Loucy (cell line): ENCODE data around the gene IL20.

ENCODE experiments used
- H2AFZ ChIP-seq: fragments of 200-600 bp; sonication (generic); 2 replicates; pipeline ENCODE4 v1.6.0; 2016; ENCODE audit warnings: antibody characterized with exemption, mild to moderate bottlenecking, low read length, moderate library complexity
- H3F3A ChIP-seq: fragments of 200-600 bp; 2 replicates; pipeline ENCODE4 v1.6.0; 2016; ENCODE audit warnings: antibody characterized with exemption, low read depth, mild to moderate bottlenecking
- H3K27me3 ChIP-seq: fragments of 200-600 bp; sonication (generic); 2 replicates; pipeline ENCODE4 v1.6.1; 2014; ENCODE audit warnings: low read length, mild to moderate bottlenecking; ENCODE audit not compliant: insufficient read depth, poor library complexity, severe bottlenecking
- H3K36me3 ChIP-seq: fragments of 200-600 bp; sonication (generic); 2 replicates; pipeline ENCODE4 v1.6.1; 2016; ENCODE audit warnings: low read length; ENCODE audit not compliant: insufficient read depth
- H3K4me1 ChIP-seq: fragments of 200-600 bp; sonication (generic); 2 replicates; pipeline ENCODE4 v1.5.1; 2014; ENCODE audit warnings: low read length, mild to moderate bottlenecking; ENCODE audit not compliant: insufficient read depth, poor library complexity, severe bottlenecking
- H3K4me2 ChIP-seq: fragments of 200-600 bp; sonication (generic); 2 replicates; pipeline ENCODE4 v1.6.0; 2014; ENCODE audit warnings: antibody characterized with exemption, low read length, low read depth, mild to moderate bottlenecking; ENCODE audit not compliant: poor library complexity, severe bottlenecking
- H3K4me3 ChIP-seq: fragments of 200-600 bp; sonication (generic); 2 replicates; pipeline ENCODE4 v1.5.1; 2014; ENCODE audit warnings: low read length, mild to moderate bottlenecking, mixed read lengths; ENCODE audit not compliant: poor library complexity, severe bottlenecking
- H3K79me2 ChIP-seq: fragments of 200-600 bp; sonication (generic); 2 replicates; pipeline ENCODE4 v1.6.1; 2014; ENCODE audit warnings: low read length; ENCODE audit not compliant: insufficient read depth
- H3K9ac ChIP-seq: fragments of 200-600 bp; sonication (generic); 2 replicates; pipeline ENCODE4 v1.6.0; 2014; ENCODE audit warnings: mild to moderate bottlenecking, low read depth, low read length, moderate library complexity; ENCODE audit not compliant: poor library complexity, severe bottlenecking
- H3K9me2 ChIP-seq: fragments of 200-600 bp; sonication (generic); replicated peaks from 2 replicates; pipeline ENCODE4 v1.6.1; 2016; ENCODE audit warnings: low read depth, low read length, mixed read lengths
- H3K9me3 ChIP-seq: fragments of 200-600 bp; sonication (generic); 2 replicates; pipeline ENCODE4 v1.6.1; 2014; ENCODE audit warnings: mild to moderate bottlenecking, antibody characterized with exemption, low read length, low read depth; ENCODE audit not compliant: insufficient read depth
- H4K20me1 ChIP-seq: fragments of 200-600 bp; sonication (generic); 2 replicates; pipeline ENCODE4 v1.6.0; 2014; ENCODE audit warnings: antibody characterized with exemption, low read length, mild to moderate bottlenecking; ENCODE audit not compliant: insufficient read depth, poor library complexity, severe bottlenecking
- EZH2phosphoT487 ChIP-seq: fragments of 200-600 bp; IDR thresholded peaks from 2 replicates; pipeline ENCODE4 v1.6.1; 2018; ENCODE audit warnings: antibody characterized with exemption, mild to moderate bottlenecking, moderate library complexity, borderline replicate concordance
- TF ChIP-seq, protein P1 (sequence below): fragments of 200-600 bp; sonication (generic); conservative IDR thresholded peaks from 2 replicates; pipeline ENCODE4 v1.5.1; 2014; ENCODE audit warnings: mild to moderate bottlenecking, antibody characterized with exemption, low read length

Gene IL20

GRCh38 chr1:206890125-206891060 is 25.0 kb downstream of the IL20 start:
- Histone ChIP-seq H3K9me3 (no peaks in the 10 kb centered on the region), H3K9ac (no peak overlapping the region), H3F3A (no peaks in the 10 kb centered on the region), H3K36me3 (no peaks in the 10 kb centered on the region), H3K4me2 (no peak overlapping the region), H4K20me1 (no peaks in the 10 kb centered on the region), H3K27me3 (peaks cover 4% of the 10 kb centered on the region), H3K4me1 (no peaks in the 10 kb centered on the region), H3K9me2 (no peaks in the 10 kb centered on the region), H3K79me2 (no peaks in the 10 kb centered on the region), H2AFZ (no peak overlapping the region), H3K4me3 (no peak overlapping the region)
- TF ChIP-seq, protein P1, sequence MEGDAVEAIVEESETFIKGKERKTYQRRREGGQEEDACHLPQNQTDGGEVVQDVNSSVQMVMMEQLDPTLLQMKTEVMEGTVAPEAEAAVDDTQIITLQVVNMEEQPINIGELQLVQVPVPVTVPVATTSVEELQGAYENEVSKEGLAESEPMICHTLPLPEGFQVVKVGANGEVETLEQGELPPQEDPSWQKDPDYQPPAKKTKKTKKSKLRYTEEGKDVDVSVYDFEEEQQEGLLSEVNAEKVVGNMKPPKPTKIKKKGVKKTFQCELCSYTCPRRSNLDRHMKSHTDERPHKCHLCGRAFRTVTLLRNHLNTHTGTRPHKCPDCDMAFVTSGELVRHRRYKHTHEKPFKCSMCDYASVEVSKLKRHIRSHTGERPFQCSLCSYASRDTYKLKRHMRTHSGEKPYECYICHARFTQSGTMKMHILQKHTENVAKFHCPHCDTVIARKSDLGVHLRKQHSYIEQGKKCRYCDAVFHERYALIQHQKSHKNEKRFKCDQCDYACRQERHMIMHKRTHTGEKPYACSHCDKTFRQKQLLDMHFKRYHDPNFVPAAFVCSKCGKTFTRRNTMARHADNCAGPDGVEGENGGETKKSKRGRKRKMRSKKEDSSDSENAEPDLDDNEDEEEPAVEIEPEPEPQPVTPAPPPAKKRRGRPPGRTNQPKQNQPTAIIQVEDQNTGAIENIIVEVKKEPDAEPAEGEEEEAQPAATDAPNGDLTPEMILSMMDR, result no peak
- no peak for TF ChIP-seq EZH2phosphoT487

DNA sequence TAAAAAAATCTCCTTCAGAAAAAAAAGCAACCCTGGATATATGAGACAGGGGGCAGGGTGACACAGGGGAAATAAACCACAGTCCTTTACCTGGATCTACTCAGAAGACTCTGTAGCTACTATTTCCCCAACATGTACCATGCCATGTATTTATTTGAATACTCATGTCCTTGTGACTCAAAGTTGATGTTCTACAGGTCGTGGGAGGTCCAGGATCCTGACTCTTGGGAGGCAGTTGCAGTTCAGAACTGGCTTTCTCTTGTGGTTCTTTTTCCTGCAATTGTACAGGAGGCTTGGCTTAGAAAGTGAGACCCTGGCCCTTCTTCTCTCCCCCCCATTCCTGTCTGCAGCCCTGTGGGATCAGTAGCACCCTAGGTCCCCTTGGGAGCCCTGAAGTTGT is 26.0 kb downstream of the IL20 start:
- no peaks in the 10 kb centered on the region for H3K9me2 ChIP-seq
- no peak overlapping the region for H3K9ac ChIP-seq
- no peaks in the 10 kb centered on the region for H3K79me2 ChIP-seq
- no peaks in the 10 kb centered on the region for H3K4me1 ChIP-seq
- no peak overlapping the region for H3K4me3 ChIP-seq
- H4K20me1 ChIP-seq, result no peaks in the 10 kb centered on the region
- no peak overlapping the region for H2AFZ ChIP-seq
- no peak overlapping the region for H3K4me2 ChIP-seq
- TF ChIP-seq, protein P1, result no peak
- no peak for TF ChIP-seq EZH2phosphoT487
- H3K27me3 ChIP-seq, result peaks cover 4% of the 10 kb centered on the region
- H3K36me3 ChIP-seq, result no peaks in the 10 kb centered on the region
- no peaks in the 10 kb centered on the region for H3K9me3 ChIP-seq
- no peaks in the 10 kb centered on the region for H3F3A ChIP-seq

DNA sequence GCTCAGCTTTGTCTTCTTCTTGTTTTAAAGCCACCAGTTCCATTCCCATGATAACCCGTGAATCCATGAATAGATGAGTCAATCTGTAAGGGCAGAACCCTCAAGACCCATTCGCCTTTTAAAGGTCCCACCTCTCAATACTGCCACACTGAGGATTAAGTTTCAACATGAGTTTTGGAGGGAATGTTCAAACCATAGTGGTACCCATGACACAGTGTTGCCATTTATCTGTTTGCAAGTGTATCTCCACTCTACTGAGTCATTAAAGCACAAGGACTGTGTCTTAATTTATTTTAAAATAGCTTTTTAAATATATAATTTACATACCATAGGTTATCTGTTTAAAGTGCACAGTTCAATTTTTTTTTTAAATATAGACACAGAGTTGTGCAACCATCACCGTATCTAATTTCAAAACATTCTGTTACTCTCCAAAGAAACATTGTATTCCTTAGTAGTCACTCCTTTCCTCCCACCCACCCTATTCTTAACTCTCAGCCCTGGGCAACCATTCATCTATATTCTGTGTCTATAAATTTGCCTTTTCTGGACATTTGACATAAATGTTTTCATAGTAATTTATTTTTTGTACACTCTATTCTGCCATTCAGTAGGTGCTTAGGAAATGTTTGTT is 27.0 kb downstream of the IL20 start:
- Histone ChIP-seq H3K4me1 (no peaks in the 10 kb centered on the region), H3K9me3 (no peaks in the 10 kb centered on the region), H3K4me3 (no peak overlapping the region), H3K4me2 (no peak overlapping the region), H3K36me3 (no peaks in the 10 kb centered on the region), H3K9ac (no peak overlapping the region), H2AFZ (no peak overlapping the region), H4K20me1 (no peaks in the 10 kb centered on the region), H3F3A (no peaks in the 10 kb centered on the region), H3K27me3 (peaks cover 4% of the 10 kb centered on the region), H3K9me2 (no peaks in the 10 kb centered on the region), H3K79me2 (no peaks in the 10 kb centered on the region)
- no peak for TF ChIP-seq EZH2phosphoT487
- TF ChIP-seq, protein P1, result no peak
